ENCODE measurements around the gene CPNE8. TPM values are rescaled to one million over a fixed set of nuclear protein-coding genes. Genes with fewer than 3 reads are reported as not detected.

Gene CPNE8
- total and polyA plus RNA-seq, 2 of the 4 experiments (the other 2 are of a cell fraction) = not detected

- H3K4me1 ChIP-seq (ENCODE audit: control insufficient read depth, insufficient read depth, low read length) = no peaks in the 10 kb centered on the region
- no peak overlapping the region for H2AK5ac ChIP-seq (ENCODE audit: low read depth, low read length)
- no peak overlapping the region for H3K9ac ChIP-seq (ENCODE audit: low read depth, low read length)
- no peak for ATAC-seq (ENCODE audit: low read depth)
- TF ChIP-seq, protein P1, sequence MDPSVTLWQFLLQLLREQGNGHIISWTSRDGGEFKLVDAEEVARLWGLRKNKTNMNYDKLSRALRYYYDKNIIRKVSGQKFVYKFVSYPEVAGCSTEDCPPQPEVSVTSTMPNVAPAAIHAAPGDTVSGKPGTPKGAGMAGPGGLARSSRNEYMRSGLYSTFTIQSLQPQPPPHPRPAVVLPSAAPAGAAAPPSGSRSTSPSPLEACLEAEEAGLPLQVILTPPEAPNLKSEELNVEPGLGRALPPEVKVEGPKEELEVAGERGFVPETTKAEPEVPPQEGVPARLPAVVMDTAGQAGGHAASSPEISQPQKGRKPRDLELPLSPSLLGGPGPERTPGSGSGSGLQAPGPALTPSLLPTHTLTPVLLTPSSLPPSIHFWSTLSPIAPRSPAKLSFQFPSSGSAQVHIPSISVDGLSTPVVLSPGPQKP (IDR thresholded peaks at IDR 0.05; ENCODE audit: borderline replicate concordance, low read depth, low read length) = no peak
- no peak for TF ChIP-seq FOS (IDR thresholded peaks at IDR 0.05; ENCODE audit: low read depth, low read length)
- no peak for TF ChIP-seq RFX5 (IDR thresholded peaks at IDR 0.05; ENCODE audit: low read depth, low read length)
- no peak for TF ChIP-seq RAD21 (IDR thresholded peaks at IDR 0.05; ENCODE audit: low read length)
- TF ChIP-seq, protein P2, sequence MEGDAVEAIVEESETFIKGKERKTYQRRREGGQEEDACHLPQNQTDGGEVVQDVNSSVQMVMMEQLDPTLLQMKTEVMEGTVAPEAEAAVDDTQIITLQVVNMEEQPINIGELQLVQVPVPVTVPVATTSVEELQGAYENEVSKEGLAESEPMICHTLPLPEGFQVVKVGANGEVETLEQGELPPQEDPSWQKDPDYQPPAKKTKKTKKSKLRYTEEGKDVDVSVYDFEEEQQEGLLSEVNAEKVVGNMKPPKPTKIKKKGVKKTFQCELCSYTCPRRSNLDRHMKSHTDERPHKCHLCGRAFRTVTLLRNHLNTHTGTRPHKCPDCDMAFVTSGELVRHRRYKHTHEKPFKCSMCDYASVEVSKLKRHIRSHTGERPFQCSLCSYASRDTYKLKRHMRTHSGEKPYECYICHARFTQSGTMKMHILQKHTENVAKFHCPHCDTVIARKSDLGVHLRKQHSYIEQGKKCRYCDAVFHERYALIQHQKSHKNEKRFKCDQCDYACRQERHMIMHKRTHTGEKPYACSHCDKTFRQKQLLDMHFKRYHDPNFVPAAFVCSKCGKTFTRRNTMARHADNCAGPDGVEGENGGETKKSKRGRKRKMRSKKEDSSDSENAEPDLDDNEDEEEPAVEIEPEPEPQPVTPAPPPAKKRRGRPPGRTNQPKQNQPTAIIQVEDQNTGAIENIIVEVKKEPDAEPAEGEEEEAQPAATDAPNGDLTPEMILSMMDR (conservative IDR thresholded peaks at IDR 0.05; ENCODE audit: low read depth, low read length) = no peak
- no peak for TF ChIP-seq SMC3 (IDR thresholded peaks at IDR 0.05; ENCODE audit: low read depth, low read length)
- no peak for TF ChIP-seq POLR2A (IDR thresholded peaks at IDR 0.05; ENCODE audit: low read depth, low read length)
- no peak for TF ChIP-seq BHLHE40 (IDR thresholded peaks at IDR 0.05; ENCODE audit: low read depth, low read length)
- TF ChIP-seq MAZ (IDR thresholded peaks at IDR 0.05; ENCODE audit: borderline replicate concordance, low read depth, low read length) = no peak
- no peak for TF ChIP-seq NFE2L2 (IDR thresholded peaks at IDR 0.05; ENCODE audit: low read depth, low read length)
- no peak for TF ChIP-seq CEBPB (IDR thresholded peaks at IDR 0.05; ENCODE audit: low read depth, low read length)
- TF ChIP-seq MXI1 (IDR thresholded peaks at IDR 0.05; ENCODE audit: borderline replicate concordance, low read depth, low read length) = no peak
- no peak for TF ChIP-seq CHD1 (IDR thresholded peaks at IDR 0.05; ENCODE audit: low read depth, low read length)
- TF ChIP-seq MAFK (IDR thresholded peaks at IDR 0.05; ENCODE audit: low read depth, low read length) = no peak
- TF ChIP-seq, protein P3, sequence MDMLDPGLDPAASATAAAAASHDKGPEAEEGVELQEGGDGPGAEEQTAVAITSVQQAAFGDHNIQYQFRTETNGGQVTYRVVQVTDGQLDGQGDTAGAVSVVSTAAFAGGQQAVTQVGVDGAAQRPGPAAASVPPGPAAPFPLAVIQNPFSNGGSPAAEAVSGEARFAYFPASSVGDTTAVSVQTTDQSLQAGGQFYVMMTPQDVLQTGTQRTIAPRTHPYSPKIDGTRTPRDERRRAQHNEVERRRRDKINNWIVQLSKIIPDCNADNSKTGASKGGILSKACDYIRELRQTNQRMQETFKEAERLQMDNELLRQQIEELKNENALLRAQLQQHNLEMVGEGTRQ (IDR thresholded peaks at IDR 0.05; ENCODE audit: low read depth, low read length) = no peak
- no peak for TF ChIP-seq RCOR1 (IDR thresholded peaks at IDR 0.05; ENCODE audit: insufficient replicate concordance, low read length)
- peaks cover 2% of the 10 kb centered on the region; the same call in 1 of the 2 replicates for H3K9me3 ChIP-seq (ENCODE audit: control insufficient read depth, insufficient read depth, low read length)
- WGBS, 2 experiments (ENCODE audit: extremely low coverage in 2 of 2, insufficient read length in 1 of 2) = no CpG with 5 or more reads among the region's 1 CpG
- no peak overlapping the region for H3K4me2 ChIP-seq (ENCODE audit: low read depth, low read length)
- no peak overlapping the region for H3K27ac ChIP-seq (ENCODE audit: insufficient read depth, low read length)
- H3K36me3 ChIP-seq (ENCODE audit: control insufficient read depth, insufficient read depth, low read length) = no peaks in the 10 kb centered on the region
- no peaks in the 10 kb centered on the region for H4K20me1 ChIP-seq (ENCODE audit: insufficient read depth, low read length)
- H2AK9ac ChIP-seq (replicated peaks; ENCODE audit: low read depth, low read length, poor library complexity) = no peak overlapping the region
- in situ Hi-C loops (cut with MboI; ENCODE audit: low sequenced_read_pairs) (no loop called here), dilution Hi-C loops (cut with HindIII; ENCODE audit: low sequenced_read_pairs, unreplicated experiment) (no loop called here), intact Hi-C loops (cut with micrococcal nuclease) (no loop called here)
- no peak overlapping the region for H2AFZ ChIP-seq (replicated peaks; ENCODE audit: low read length, poor library complexity)
- H2BK20ac ChIP-seq (ENCODE audit: low read depth, low read length) = no peak overlapping the region
- H3K27me3 ChIP-seq (ENCODE audit: control insufficient read depth, insufficient read depth, low read length) = no peaks in the 10 kb centered on the region
- POLR2A ChIA-PET (ENCODE audit: unreplicated experiment) = no interaction called here
- DNase-seq = no peak
- H2BK5ac ChIP-seq (ENCODE audit: low read depth, low read length, poor library complexity, severe bottlenecking) = no peak overlapping the region
- no TSS peak for BruUV-seq (replicated peaks)
- H4K8ac ChIP-seq (ENCODE audit: low read depth in 2 of 2, low read length in 2 of 2) = no peak overlapping the region
- H3K56ac ChIP-seq (ENCODE audit: extremely low read depth, insufficient read depth, low read length) = no peak overlapping the region
- no peak overlapping the region for H2BK15ac ChIP-seq (ENCODE audit: low read depth, low read length)
- CTCF ChIA-PET = no interaction called here
- no peak overlapping the region for H2BK120ac ChIP-seq (ENCODE audit: low read depth, low read length)
- H3K14ac ChIP-seq (replicated peaks; ENCODE audit: low read depth, low read length) = no peak overlapping the region
- no peak overlapping the region for H3K4me3 ChIP-seq (ENCODE audit: insufficient read depth, low read depth, low read length)
- no peak overlapping the region for H3K18ac ChIP-seq (ENCODE audit: low read depth, low read length)
- H3K4ac ChIP-seq (ENCODE audit: low read depth, low read length) = no peak overlapping the region
- no peaks in the 10 kb centered on the region for H3K9me1 ChIP-seq (ENCODE audit: insufficient read depth, low read length)
- H4K5ac ChIP-seq (ENCODE audit: low read depth, low read length) = no peak overlapping the region
- H3K79me1 ChIP-seq (ENCODE audit: low read depth in 1 of 2, low read length in 2 of 2) = no peaks in the 10 kb centered on the region
- H4K91ac ChIP-seq (ENCODE audit: insufficient read depth, low read depth, low read length) = no peak overlapping the region
- no peak overlapping the region for H3K23ac ChIP-seq (ENCODE audit: low read depth, low read length)
Measured at GRCh38 chr12:38607295-38607694, 298.1 kb downstream of the CPNE8 start.
